Right cardiac atrium (tissue), 5 donors: ENCODE results near the gene RFX2. TPM values are rescaled to one million over a fixed set of nuclear protein-coding genes. Genes with fewer than 3 reads are reported as not detected.

Experiments
- ATAC-seq, 2 donors: fragments of 200-7000 bp; cut with Tn5 transposase; one replicate each; pipeline versions ENCODE4 v1.8.0 to v1.9.1; 2020; ENCODE audit warnings: moderate library complexity in 2 of 2, mild to moderate bottlenecking in 1 of 2
- DNase-seq, 3 donors: peaks; one replicate each; pipeline ENCODE4 v3.0.0-alpha.2; 2020
- H3K27ac ChIP-seq: one replicate; pipeline ENCODE4 v1.5.1; 2013; ENCODE audit warnings: mild to moderate bottlenecking, low read length, control low read depth, moderate library complexity
- H3K27me3 ChIP-seq: one replicate; pipeline ENCODE4 v1.6.1; 2013; ENCODE audit not compliant: control insufficient read depth, insufficient read depth
- H3K4me1 ChIP-seq: one replicate; pipeline ENCODE4 v1.6.1; 2013; ENCODE audit warnings: low read length; ENCODE audit not compliant: control insufficient read depth, insufficient read depth
- H3K4me3 ChIP-seq: one replicate; pipeline ENCODE4 v1.5.1; 2013; ENCODE audit warnings: low read length, control low read depth
- H3K9me3 ChIP-seq: one replicate; pipeline ENCODE4 v1.6.1; 2013; ENCODE audit warnings: low read length; ENCODE audit not compliant: control insufficient read depth
- WGBS: extraction: QIAGEN DNeasy Blood & Tissue Kit; methylation state at CpG from one replicate; pipeline ENCODE4 v1.1.7; 2013; 5-methylcytosine and 5-hydroxymethylcytosine counted together
- intact Hi-C, 4 donors: fragments of 100-400 bp; cut with DNase I; formaldehyde crosslinking; loops; one replicate each; pipeline versions ENCODE4 v1.11.0 to v1.14.0; 2022 to 2023
- polyA plus RNA-seq: library from polyadenylated mRNA; stranded (reverse); fragments of 200-250 nt; gene quantifications from one replicate; pipeline ENCODE4 v1.2.3, GENCODE V29; 2013
- total RNA-seq, 4 donors: library from RNA; stranded (reverse); fragmentation: NEBNext Ultra II Directional; extraction: Animal tissue kit (Norgen Biotek cat#: 25700); gene quantifications; one replicate each; pipeline ENCODE4 v1.2.1, GENCODE V29; 2021
- donor health status: healthy with polysubstance abuse.
- donor health status: DM: no; HTN: yes; CAD: no.
- donor health status: DM: no; HTN: no; CAD: no.
- donor health status: DM: no; HTN: yes; CAD: no; lungs with severe emphysema.
- donor health status: DM: yes; HTN: yes; CAD: no.

The RFX2 gene
- total and polyA plus RNA-seq, 5 donors, result 5.1 to 15.9 (median 8.2) TPM

- intact Hi-C loops, result loop anchor here in 2 of 4 donors (5.0 kb wide), 2 partner anchors 34 to 219 kb away; no protein-coding TSS in a partner anchor
- H3K27me3 ChIP-seq, result no peaks in the 10 kb centered on the region
- DNase-seq (no peak), ATAC-seq (peak in 1 of 2 donors; percentile 5)
- no peaks in the 10 kb centered on the region for H3K4me1 ChIP-seq
- no peak overlapping the region for H3K27ac ChIP-seq
- WGBS, result 91% methylated on average over 22 of the region's 22 CpGs
- no peaks in the 10 kb centered on the region for H3K9me3 ChIP-seq
- H3K4me3 ChIP-seq, result no peak overlapping the region
Measured at GRCh38 chr19:6020972-6021805, 89.1 kb downstream of the RFX2 start.

- intact Hi-C loops, result loop anchor here in 2 of 4 donors (5.0 kb wide), 2 partner anchors 33 to 218 kb away; no protein-coding TSS in a partner anchor
- ATAC-seq (no peak), DNase-seq (no peak)
- Histone ChIP-seq H3K27ac (no peak overlapping the region), H3K4me1 (no peaks in the 10 kb centered on the region), H3K4me3 (no peak overlapping the region), H3K27me3 (no peaks in the 10 kb centered on the region), H3K9me3 (no peaks in the 10 kb centered on the region)
- 88% methylated on average over 20 of the region's 20 CpGs for WGBS
Measured at GRCh38 chr19:6020166-6020882, 90.0 kb downstream of the RFX2 start.

GRCh38 chr19:6018786-6019185 is 91.5 kb downstream of the RFX2 start:
- Histone ChIP-seq H3K9me3 (no peaks in the 10 kb centered on the region), H3K27ac (no peak overlapping the region), H3K4me3 (no peak overlapping the region), H3K27me3 (no peaks in the 10 kb centered on the region), H3K4me1 (no peaks in the 10 kb centered on the region)
- intact Hi-C loops, result loop anchor here in 1 of 4 donors (10.0 kb wide), 1 partner anchor 214 kb away; the partner anchor contains the start of gene NRTN
- WGBS, result 72% methylated on average over 10 of the region's 10 CpGs
- ATAC-seq (no peak), DNase-seq (no peak)

- Histone ChIP-seq H3K9me3 (no peaks in the 10 kb centered on the region), H3K4me3 (no peak overlapping the region), H3K27ac (no peak overlapping the region), H3K4me1 (no peaks in the 10 kb centered on the region), H3K27me3 (no peaks in the 10 kb centered on the region)
- no peak for DNase-seq
- no peak for ATAC-seq
- intact Hi-C loops, result loop anchor here in 1 of 4 donors (10.0 kb wide), 1 partner anchor 213 kb away; the partner anchor contains the start of gene NRTN
- WGBS, result 85% methylated on average over 11 of the region's 11 CpGs
Measured at GRCh38 chr19:6017576-6017975, 92.7 kb downstream of the RFX2 start.

GRCh38 chr19:6015841-6016545 is 94.3 kb downstream of the RFX2 start:
- ATAC-seq, result no peak
- Histone ChIP-seq H3K27ac (no peak overlapping the region), H3K27me3 (no peaks in the 10 kb centered on the region), H3K9me3 (no peaks in the 10 kb centered on the region), H3K4me1 (no peaks in the 10 kb centered on the region), H3K4me3 (no peak overlapping the region)
- 96% methylated on average over 26 of the region's 26 CpGs for WGBS
- intact Hi-C loops, result loop anchor here in 1 of 4 donors (10.0 kb wide), 1 partner anchor 211 kb away; the partner anchor contains the start of gene NRTN
- no peak for DNase-seq

GRCh38 chr19:6014551-6015135 is 95.7 kb downstream of the RFX2 start:
- no peak for ATAC-seq
- Histone ChIP-seq H3K4me3 (no peak overlapping the region), H3K27ac (no peak overlapping the region), H3K4me1 (no peaks in the 10 kb centered on the region), H3K27me3 (no peaks in the 10 kb centered on the region), H3K9me3 (no peaks in the 10 kb centered on the region)
- intact Hi-C loops, result loop anchor here in 1 of 4 donors (10.0 kb wide), 1 partner anchor 210 kb away; the partner anchor contains the start of gene NRTN
- 84% methylated on average over 13 of the region's 13 CpGs for WGBS
- no peak for DNase-seq

GRCh38 chr19:6012426-6013170 is 97.7 kb downstream of the RFX2 start:
- Histone ChIP-seq H3K27me3 (no peaks in the 10 kb centered on the region), H3K9me3 (no peaks in the 10 kb centered on the region), H3K4me3 (no peak overlapping the region), H3K4me1 (no peaks in the 10 kb centered on the region), H3K27ac (no peak overlapping the region)
- intact Hi-C loops, result loop anchor here in 1 of 4 donors (10.0 kb wide), 1 partner anchor 208 kb away; the partner anchor contains the start of gene NRTN
- ATAC-seq (no peak), DNase-seq (no peak)
- WGBS, result 87% methylated on average over 18 of the region's 18 CpGs

GRCh38 chr19:6011794-6012193 is 98.5 kb downstream of the RFX2 start:
- Histone ChIP-seq H3K27ac (no peak overlapping the region), H3K4me1 (no peaks in the 10 kb centered on the region), H3K27me3 (no peaks in the 10 kb centered on the region), H3K9me3 (no peaks in the 10 kb centered on the region), H3K4me3 (no peak overlapping the region)
- ATAC-seq, result no peak
- 88% methylated on average over 1 of the region's 1 CpG for WGBS
- no peak for DNase-seq
- intact Hi-C loops, result loop anchor here in 1 of 4 donors (10.0 kb wide), 1 partner anchor 207 kb away; the partner anchor contains the start of gene NRTN

GRCh38 chr19:6011206-6011605 is 99.1 kb downstream of the RFX2 start:
- no peaks in the 10 kb centered on the region for H3K27me3 ChIP-seq
- no peaks in the 10 kb centered on the region for H3K4me1 ChIP-seq
- H3K27ac ChIP-seq, result no peak overlapping the region
- intact Hi-C loops, result loop anchor here in 1 of 4 donors (10.0 kb wide), 1 partner anchor 206 kb away; the partner anchor contains the start of gene NRTN
- no peak overlapping the region for H3K4me3 ChIP-seq
- no peak for DNase-seq
- no peak for ATAC-seq
- WGBS, result 83% methylated on average over 10 of the region's 10 CpGs
- no peaks in the 10 kb centered on the region for H3K9me3 ChIP-seq

GRCh38 chr19:6010107-6010506 is 100.2 kb downstream of the RFX2 start:
- DNase-seq (no peak), ATAC-seq (no peak)
- no peak overlapping the region for H3K27ac ChIP-seq
- H3K4me1 ChIP-seq, result no peaks in the 10 kb centered on the region
- WGBS, result 96% methylated on average over 16 of the region's 16 CpGs
- no peaks in the 10 kb centered on the region for H3K9me3 ChIP-seq
- no peak overlapping the region for H3K4me3 ChIP-seq
- no peaks in the 10 kb centered on the region for H3K27me3 ChIP-seq
- intact Hi-C loops, result loop anchor here in 1 of 4 donors (10.0 kb wide), 1 partner anchor 205 kb away; the partner anchor contains the start of gene NRTN
